CD4-positive, CD25-positive, alpha-beta regulatory T cell (primary cell): ENCODE results near the gene FOLR1. TPM values are rescaled to one million over a fixed set of nuclear protein-coding genes. Genes with fewer than 3 reads are reported as not detected.

Experiments used
- ATAC-seq, 2 donors: fragments of 150-1000 bp; cut with Tn5 transposase; one replicate each; pipeline ENCODE4 v1.10.0; 2021; ENCODE audit warnings: low read depth in 2 of 2, moderate number of reproducible peaks in 2 of 2, moderate library complexity in 1 of 2
- DNase-seq, 3 donors: peaks; one replicate each; pipeline versions ENCODE4 v3.0.0 to v3.0.0-alpha.2; 2012 to 2022; ENCODE audit warnings: mixed read lengths in 1 of 3
- H3K27ac ChIP-seq: one replicate; pipeline ENCODE4 v1.7.0; 2013; ENCODE audit warnings: mild to moderate bottlenecking, low read length; ENCODE audit not compliant: insufficient read depth, poor library complexity, severe bottlenecking
- H3K27me3 ChIP-seq: one replicate; pipeline ENCODE4 v1.7.0; 2013; ENCODE audit warnings: low read length; ENCODE audit not compliant: control insufficient read depth, insufficient read depth
- H3K36me3 ChIP-seq: one replicate; pipeline ENCODE4 v1.7.0; 2013; ENCODE audit warnings: mild to moderate bottlenecking, low read length, moderate library complexity; ENCODE audit not compliant: control insufficient read depth, insufficient read depth
- H3K4me1 ChIP-seq: 2 replicates; pipeline ENCODE4 v1.7.0; 2013; ENCODE audit warnings: mild to moderate bottlenecking, low read length; ENCODE audit not compliant: insufficient read depth, control insufficient read depth, poor library complexity, severe bottlenecking
- H3K4me3 ChIP-seq: one replicate; pipeline ENCODE4 v1.7.0; 2013; ENCODE audit warnings: low read depth, mild to moderate bottlenecking, low read length, moderate library complexity
- H3K9me3 ChIP-seq, 2 experiments: 1 replicate in 1 of 2; 2 replicates in 1 of 2; pipeline ENCODE4 v1.7.0; 2013; ENCODE audit warnings: low read length in 2 of 2, mild to moderate bottlenecking in 1 of 2, moderate library complexity in 1 of 2; ENCODE audit not compliant: control insufficient read depth in 2 of 2
- H3K27ac Mint-ChIP-seq, 3 donors: one replicate each; pipeline ENCODE4 v1.8.0; 2020 to 2022; ENCODE audit warnings: mild to moderate bottlenecking in 3 of 3, mixed read lengths in 3 of 3, moderate library complexity in 2 of 3
- H3K27me3 Mint-ChIP-seq: one replicate; pipeline ENCODE4 v1.8.0; 2022; ENCODE audit warnings: mild to moderate bottlenecking, mixed read lengths
- H3K36me3 Mint-ChIP-seq: one replicate; pipeline ENCODE4 v1.8.0; 2020; ENCODE audit warnings: mixed read lengths
- H3K4me1 Mint-ChIP-seq, 4 donors: one replicate each; pipeline ENCODE4 v1.8.0; 2020 to 2022; ENCODE audit warnings: mixed read lengths in 4 of 4, mild to moderate bottlenecking in 1 of 4
- H3K4me3 Mint-ChIP-seq, 4 donors: one replicate each; pipeline ENCODE4 v1.8.0; 2020 to 2022; ENCODE audit warnings: mild to moderate bottlenecking in 4 of 4, mixed read lengths in 4 of 4, moderate library complexity in 3 of 4
- H3K9me3 Mint-ChIP-seq, 7 donors: one replicate each; pipeline ENCODE4 v1.8.0; 2020 to 2022; ENCODE audit warnings: mixed read lengths in 7 of 7, mild to moderate bottlenecking in 3 of 7, moderate library complexity in 2 of 7
- polyA plus RNA-seq, 4 donors: library from polyadenylated mRNA; unstranded; fragments of 300-500 nt; fragmentation: Illumina TruSeq; gene quantifications; one replicate each; pipeline ENCODE4 v1.2.3, GENCODE V29; 2021
- total RNA-seq: library from RNA; stranded (reverse); gene quantifications from one replicate; pipeline ENCODE4 v1.2.3, GENCODE V29; 2022

The FOLR1 gene
- total and polyA plus RNA-seq, 5 donors from 2014 or later: not detected

- H3K4me1 Mint-ChIP-seq: peaks cover 4 to 10% (median 5%) of the 10 kb centered on the region in 4 donors
- peaks cover 24% of the 10 kb centered on the region for H3K36me3 Mint-ChIP-seq
- DNase-seq (no peak), ATAC-seq (no peak)
- Histone ChIP-seq H3K27me3 (no peaks in the 10 kb centered on the region), H3K4me1 (peaks cover 13% of the 10 kb centered on the region), H3K36me3 (peaks cover 38% of the 10 kb centered on the region), H3K27ac (no peak overlapping the region), H3K9me3 (no peaks in the 10 kb centered on the region), H3K4me3 (no peak overlapping the region)
- H3K9me3 Mint-ChIP-seq: no peaks in the 10 kb centered on the region
- no peak overlapping the region for H3K27ac Mint-ChIP-seq
- no peak overlapping the region for H3K4me3 Mint-ChIP-seq
- peaks cover 15% of the 10 kb centered on the region for H3K27me3 Mint-ChIP-seq
These were observed 43.6 kb downstream of the FOLR1 start for GRCh38 chr11:72235351-72236057.

DNA sequence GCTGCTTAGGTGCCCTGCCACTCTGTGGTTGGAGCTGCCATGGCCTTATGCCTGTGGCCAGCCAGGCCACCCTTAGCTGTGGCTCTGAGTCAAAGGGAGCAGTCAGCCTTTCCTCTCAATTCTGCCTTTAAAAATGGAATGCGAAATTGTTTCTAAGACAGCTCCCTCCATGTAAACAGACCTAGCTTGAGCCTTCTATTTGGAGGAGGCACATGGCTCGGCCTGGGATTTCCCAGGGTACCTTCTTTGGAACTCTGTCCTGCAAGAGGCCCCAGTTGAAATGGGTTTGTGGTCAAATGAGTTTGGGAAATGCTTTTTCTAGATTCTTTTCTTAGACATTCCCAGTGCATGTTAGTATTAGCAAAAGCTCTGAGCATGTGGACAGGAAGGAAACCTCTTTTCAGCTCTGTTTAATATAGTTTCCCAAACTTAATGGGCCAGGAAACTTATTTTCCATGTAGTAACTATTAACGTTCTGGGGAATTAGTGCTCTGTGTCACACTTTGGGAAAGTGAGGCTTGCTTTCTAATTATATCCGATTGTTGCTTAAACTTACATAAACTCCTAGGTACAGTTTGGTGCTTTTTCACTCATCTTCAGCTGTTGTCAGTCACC lies 44.2 kb downstream of the FOLR1 start:
- H3K27me3 ChIP-seq: no peaks in the 10 kb centered on the region
- ATAC-seq (no peak), DNase-seq (no peak)
- H3K9me3 ChIP-seq: no peaks in the 10 kb centered on the region
- Mint-ChIP-seq H3K27ac (peak overlapping the region in 1 of 3 donors; percentile 39), H3K4me3 (no peak overlapping the region), H3K9me3 (no peaks in the 10 kb centered on the region), H3K4me1 (peaks cover 5 to 15% (median 9%) of the 10 kb centered on the region in 4 donors), H3K36me3 (peaks cover 23% of the 10 kb centered on the region), H3K27me3 (peaks cover 22% of the 10 kb centered on the region)
- no peak overlapping the region for H3K27ac ChIP-seq
- no peak overlapping the region for H3K4me3 ChIP-seq
- H3K36me3 ChIP-seq: peaks cover 37% of the 10 kb centered on the region
- peaks cover 18% of the 10 kb centered on the region for H3K4me1 ChIP-seq

DNA sequence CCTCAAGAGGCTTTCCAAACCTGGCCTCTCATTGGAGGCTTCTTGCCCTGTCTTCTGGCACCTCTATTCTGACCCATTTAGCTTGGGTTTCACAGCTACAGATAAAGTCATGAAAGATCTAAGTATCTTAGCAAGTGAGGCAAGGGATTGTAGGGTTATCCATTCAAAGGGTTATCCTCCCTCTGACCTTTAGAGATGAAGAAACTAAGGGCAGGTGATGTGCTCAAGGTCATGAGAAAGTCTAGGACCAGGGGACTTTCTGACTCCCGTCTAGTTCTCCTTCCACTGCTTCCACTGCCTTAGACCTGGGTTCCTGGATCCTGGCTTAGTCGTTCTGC lies 44.8 kb downstream of the FOLR1 start:
- Mint-ChIP-seq H3K27me3 (peaks cover 27% of the 10 kb centered on the region), H3K9me3 (no peaks in the 10 kb centered on the region), H3K4me1 (peaks cover 5 to 16% (median 10%) of the 10 kb centered on the region in 4 donors), H3K27ac (peak overlapping the region in 1 of 3 donors; percentile 39), H3K4me3 (no peak overlapping the region), H3K36me3 (peaks cover 18% of the 10 kb centered on the region)
- ATAC-seq: no peak
- Histone ChIP-seq H3K9me3 (no peaks in the 10 kb centered on the region), H3K27me3 (peaks cover 2% of the 10 kb centered on the region), H3K4me1 (peaks cover 18% of the 10 kb centered on the region), H3K27ac (no peak overlapping the region), H3K36me3 (peaks cover 32% of the 10 kb centered on the region), H3K4me3 (no peak overlapping the region)
- no peak for DNase-seq

DNA sequence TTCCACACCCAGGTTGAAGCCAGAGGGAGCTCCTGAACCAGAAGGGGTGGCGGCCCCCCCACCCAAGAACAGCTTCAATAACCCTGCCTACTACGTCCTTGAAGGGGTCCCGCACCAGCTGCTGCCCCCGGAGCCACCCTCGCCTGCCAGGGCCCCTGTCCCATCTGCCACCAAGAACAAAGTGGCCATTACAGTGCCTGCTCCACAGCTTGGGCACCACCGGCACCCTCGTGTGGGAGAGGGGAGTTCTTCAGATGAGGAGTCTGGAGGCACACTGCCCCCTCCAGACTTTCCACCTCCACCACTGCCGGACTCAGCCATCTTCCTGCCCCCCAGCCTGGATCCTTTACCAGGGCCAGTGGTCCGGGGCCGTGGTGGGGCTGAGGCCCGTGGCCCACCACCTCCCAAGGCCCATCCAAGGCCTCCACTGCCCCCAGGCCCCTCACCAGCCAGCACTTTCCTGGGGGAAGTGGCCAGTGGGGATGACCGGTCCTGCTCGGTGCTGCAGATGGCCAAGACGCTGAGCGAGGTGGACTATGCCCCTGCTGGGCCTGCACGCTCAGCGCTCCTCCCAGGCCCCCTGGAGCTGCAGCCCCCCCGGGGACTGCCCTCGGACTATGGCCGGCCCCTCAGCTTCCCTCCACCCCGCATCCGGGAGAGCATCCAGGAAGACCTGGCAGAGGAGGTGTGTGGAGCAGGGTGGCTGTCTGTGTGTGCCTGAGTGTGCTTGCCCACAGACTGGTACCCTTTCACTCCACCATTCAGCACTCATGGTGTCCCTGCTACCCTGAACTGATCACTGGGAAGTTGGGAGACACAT lies 45.4 kb downstream of the FOLR1 start:
- H3K27ac ChIP-seq: no peak overlapping the region
- peaks cover 5 to 21% (median 13%) of the 10 kb centered on the region in 4 donors for H3K4me1 Mint-ChIP-seq
- DNase-seq (no peak), ATAC-seq (no peak)
- no peak overlapping the region for H3K4me3 Mint-ChIP-seq
- no peaks in the 10 kb centered on the region for H3K9me3 ChIP-seq
- peaks cover 0 to 3% (median 0%) of the 10 kb centered on the region in 7 donors for H3K9me3 Mint-ChIP-seq
- peaks cover 33% of the 10 kb centered on the region for H3K27me3 Mint-ChIP-seq
- H3K27ac Mint-ChIP-seq: no peak overlapping the region
- H3K36me3 Mint-ChIP-seq: peaks cover 18% of the 10 kb centered on the region
- H3K27me3 ChIP-seq: peaks cover 7% of the 10 kb centered on the region
- peaks cover 18% of the 10 kb centered on the region for H3K4me1 ChIP-seq
- peaks cover 26% of the 10 kb centered on the region for H3K36me3 ChIP-seq
- no peak overlapping the region for H3K4me3 ChIP-seq

- DNase-seq (peak in 2 of 3 donors; percentile 42 to 54), ATAC-seq (peak; percentile 31 to 42)
- H3K4me3 ChIP-seq: no peak overlapping the region
- H3K4me1 ChIP-seq: peaks cover 18% of the 10 kb centered on the region
- H3K27me3 Mint-ChIP-seq: peaks cover 40% of the 10 kb centered on the region
- H3K36me3 Mint-ChIP-seq: peaks cover 18% of the 10 kb centered on the region
- peaks cover 5 to 27% (median 14%) of the 10 kb centered on the region in 4 donors for H3K4me1 Mint-ChIP-seq
- H3K36me3 ChIP-seq: peaks cover 24% of the 10 kb centered on the region
- H3K9me3 Mint-ChIP-seq: peaks cover 0 to 3% (median 0%) of the 10 kb centered on the region in 7 donors
- H3K27me3 ChIP-seq: peaks cover 8% of the 10 kb centered on the region
- H3K27ac Mint-ChIP-seq: no peak overlapping the region
- H3K4me3 Mint-ChIP-seq: no peak overlapping the region
- H3K27ac ChIP-seq: no peak overlapping the region
- no peaks in the 10 kb centered on the region for H3K9me3 ChIP-seq
These were observed 46.1 kb downstream of the FOLR1 start for GRCh38 chr11:72238040-72238450.

- Histone ChIP-seq H3K27ac (no peak overlapping the region), H3K9me3 (no peaks in the 10 kb centered on the region), H3K4me1 (peaks cover 21% of the 10 kb centered on the region), H3K36me3 (peaks cover 19% of the 10 kb centered on the region), H3K27me3 (peaks cover 12% of the 10 kb centered on the region), H3K4me3 (no peak overlapping the region)
- Mint-ChIP-seq H3K9me3 (peaks cover 0 to 3% (median 0%) of the 10 kb centered on the region in 7 donors), H3K4me3 (peak overlapping the region in 1 of 4 donors; percentile 16), H3K4me1 (peaks cover 5 to 31% (median 17%) of the 10 kb centered on the region in 4 donors), H3K36me3 (peaks cover 15% of the 10 kb centered on the region), H3K27me3 (peaks cover 45% of the 10 kb centered on the region), H3K27ac (peak overlapping the region in 1 of 3 donors; percentile 76)
- no peak for ATAC-seq
- DNase-seq: no peak
These were observed 46.8 kb downstream of the FOLR1 start for GRCh38 chr11:72238492-72239312.

DNA sequence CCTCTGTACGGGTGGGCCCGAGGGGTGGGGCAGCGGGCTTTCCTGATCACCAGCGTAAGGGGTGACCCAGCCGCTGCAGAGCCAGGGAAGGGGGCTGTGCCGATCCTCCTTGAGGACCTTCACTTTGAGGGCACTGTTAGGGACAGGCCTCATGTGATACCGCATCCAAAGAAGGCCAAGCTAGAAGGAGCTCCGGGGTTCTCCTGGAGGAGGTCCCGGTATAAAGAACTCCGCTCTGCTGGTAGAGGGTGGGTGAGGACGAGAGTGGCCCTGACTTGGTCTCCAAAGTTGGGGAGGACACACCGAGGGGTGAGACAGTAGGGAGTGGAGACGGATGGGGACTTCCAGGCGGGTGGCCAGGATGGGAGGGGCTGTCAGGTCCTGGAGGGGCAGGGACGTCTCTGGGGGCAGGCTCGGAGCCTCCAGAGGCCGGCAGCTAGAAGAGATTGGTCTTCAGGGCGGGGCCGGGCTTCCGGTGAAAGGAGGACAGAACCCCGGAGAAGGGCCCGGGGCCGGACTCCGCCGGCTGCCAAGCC lies 47.4 kb downstream of the FOLR1 start:
- peak overlapping the region in 1 of 4 donors; percentile 16 for H3K4me3 Mint-ChIP-seq
- H3K4me1 Mint-ChIP-seq: peaks cover 5 to 32% (median 17%) of the 10 kb centered on the region in 4 donors
- peaks cover 0 to 3% (median 0%) of the 10 kb centered on the region in 7 donors for H3K9me3 Mint-ChIP-seq
- Histone ChIP-seq H3K27me3 (peaks cover 12% of the 10 kb centered on the region), H3K4me1 (peaks cover 24% of the 10 kb centered on the region), H3K36me3 (peaks cover 13% of the 10 kb centered on the region), H3K27ac (no peak overlapping the region), H3K4me3 (no peak overlapping the region), H3K9me3 (no peaks in the 10 kb centered on the region)
- peaks cover 45% of the 10 kb centered on the region for H3K27me3 Mint-ChIP-seq
- DNase-seq (no peak), ATAC-seq (no peak)
- H3K36me3 Mint-ChIP-seq: peaks cover 10% of the 10 kb centered on the region
- H3K27ac Mint-ChIP-seq: no peak overlapping the region
